Mucosa of descending colon (tissue), 3 donors: Measurements from ENCODE around the gene WFIKKN2. TPM values are rescaled to one million over a fixed set of nuclear protein-coding genes. Genes with fewer than 3 reads are reported as not detected.

Experiments
- ATAC-seq: fragments of 200-7000 bp; cut with Tn5 transposase; one replicate; pipeline ENCODE4 v1.9.1; 2020; ENCODE audit warnings: mild to moderate bottlenecking, moderate library complexity
- DNase-seq, 3 donors: peaks; one replicate each; pipeline ENCODE4 v3.0.0-alpha.2; 2020
- H3K36me3 ChIP-seq: fragments of 200-600 bp; one replicate; pipeline ENCODE4 v1.8.0; 2021; ENCODE audit warnings: low read depth, mild to moderate bottlenecking
- H3K4me1 ChIP-seq: fragments of 200-600 bp; one replicate; pipeline ENCODE4 v1.8.0; 2021; ENCODE audit warnings: low read depth, mild to moderate bottlenecking
- H3K4me3 ChIP-seq: fragments of 200-600 bp; one replicate; pipeline ENCODE4 v1.8.0; 2021; ENCODE audit warnings: mild to moderate bottlenecking
- H3K9me3 ChIP-seq: fragments of 200-600 bp; one replicate; pipeline ENCODE4 v1.8.0; 2021; ENCODE audit warnings: mild to moderate bottlenecking
- intact Hi-C, 2 donors: fragments of 100-400 bp; cut with DNase I in 1 of 2; cut with micrococcal nuclease in 1 of 2; formaldehyde crosslinking; loops; one replicate each; pipeline versions ENCODE4 v1.11.0 to v1.11.1; 2022; cut with DNase I, micrococcal nuclease
- total RNA-seq, 3 donors: library from RNA; stranded (reverse); fragmentation: NEBNext Ultra II Directional in 2 of 3; extraction: Animal tissue kit (Norgen Biotek cat#: 25700) in 2 of 3; gene quantifications; one replicate each; pipeline versions ENCODE4 v1.2.1 to v1.2.4, GENCODE V29; 2021 to 2023
- TF ChIP-seq, protein P1 (sequence below): fragments of 200-600 bp; IDR thresholded peaks from one replicate; pipeline ENCODE4 v1.8.0; 2022; ENCODE audit warnings: antibody characterized with exemption, mild to moderate bottlenecking
- donor health status: DM: no; HTN: no; CAD: no; lungs with moderate emphysema.
- donor health status: DM: no; HTN: no; CAD: no.
- donor health status: DM: no; HTN: yes; CAD: no.

The WFIKKN2 gene
- total RNA-seq, 3 donors from 2014 or later = 0.07 to 0.76 (median 0.17) TPM

DNA sequence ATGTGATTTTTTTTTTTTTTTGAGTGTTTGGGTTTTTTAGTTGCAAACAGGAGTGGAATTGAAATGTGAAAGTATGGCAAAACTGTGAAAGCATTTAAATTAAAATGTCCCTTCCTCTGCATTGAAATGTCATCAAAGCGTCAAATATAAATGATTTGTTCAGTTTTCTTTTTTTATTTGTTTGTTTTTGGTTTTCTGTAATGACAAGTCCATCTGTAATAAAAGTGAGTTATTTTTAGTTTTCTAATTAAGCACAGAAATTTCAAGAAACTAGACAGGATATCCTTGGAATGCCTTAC, 32.7 kb downstream of the WFIKKN2 start:
- ATAC-seq = no peak

GRCh38 chr17:50868602-50869001, 33.2 kb downstream of the WFIKKN2 start:
- Histone ChIP-seq H3K4me1 (peaks cover 17% of the 10 kb centered on the region), H3K9me3 (no peaks in the 10 kb centered on the region), H3K4me3 (no peak overlapping the region), H3K36me3 (no peaks in the 10 kb centered on the region)
- no peak for ATAC-seq
- intact Hi-C loops = loop anchor here (5.0 to 10.0 kb wide), 2 partner anchors 46 to 79 kb away; no protein-coding TSS in a partner anchor
- TF ChIP-seq, protein P1, sequence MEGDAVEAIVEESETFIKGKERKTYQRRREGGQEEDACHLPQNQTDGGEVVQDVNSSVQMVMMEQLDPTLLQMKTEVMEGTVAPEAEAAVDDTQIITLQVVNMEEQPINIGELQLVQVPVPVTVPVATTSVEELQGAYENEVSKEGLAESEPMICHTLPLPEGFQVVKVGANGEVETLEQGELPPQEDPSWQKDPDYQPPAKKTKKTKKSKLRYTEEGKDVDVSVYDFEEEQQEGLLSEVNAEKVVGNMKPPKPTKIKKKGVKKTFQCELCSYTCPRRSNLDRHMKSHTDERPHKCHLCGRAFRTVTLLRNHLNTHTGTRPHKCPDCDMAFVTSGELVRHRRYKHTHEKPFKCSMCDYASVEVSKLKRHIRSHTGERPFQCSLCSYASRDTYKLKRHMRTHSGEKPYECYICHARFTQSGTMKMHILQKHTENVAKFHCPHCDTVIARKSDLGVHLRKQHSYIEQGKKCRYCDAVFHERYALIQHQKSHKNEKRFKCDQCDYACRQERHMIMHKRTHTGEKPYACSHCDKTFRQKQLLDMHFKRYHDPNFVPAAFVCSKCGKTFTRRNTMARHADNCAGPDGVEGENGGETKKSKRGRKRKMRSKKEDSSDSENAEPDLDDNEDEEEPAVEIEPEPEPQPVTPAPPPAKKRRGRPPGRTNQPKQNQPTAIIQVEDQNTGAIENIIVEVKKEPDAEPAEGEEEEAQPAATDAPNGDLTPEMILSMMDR = no peak
- no peak for DNase-seq

More for the DNA sequence above, 32.7 kb downstream of the WFIKKN2 start:
- H3K9me3 ChIP-seq = no peaks in the 10 kb centered on the region
- DNase-seq = no peak
- H3K4me1 ChIP-seq = peaks cover 17% of the 10 kb centered on the region
- no peak overlapping the region for H3K4me3 ChIP-seq
- H3K36me3 ChIP-seq = no peaks in the 10 kb centered on the region
- TF ChIP-seq, protein P1 = no peak
- intact Hi-C loops = loop anchor here (5.0 to 10.0 kb wide), 2 partner anchors 47 to 79 kb away; no protein-coding TSS in a partner anchor

DNA sequence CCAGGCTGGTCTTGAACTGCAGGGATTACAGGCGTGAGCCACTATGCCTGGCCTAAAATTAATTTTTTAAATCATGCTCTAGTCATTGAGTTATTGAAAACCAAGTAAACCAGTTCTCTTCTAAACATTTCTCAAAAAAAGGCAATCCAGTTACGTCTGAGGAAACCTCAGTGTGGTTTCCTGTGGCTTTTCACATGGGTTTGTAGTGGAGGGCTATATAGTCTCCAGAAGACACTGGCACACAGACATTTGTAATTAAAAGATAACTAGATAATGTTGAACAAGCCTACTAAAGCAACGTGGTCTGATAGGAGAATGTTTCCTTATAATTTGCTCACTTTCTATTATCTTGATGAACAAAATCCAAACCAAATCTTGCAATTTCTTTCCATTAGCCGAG, 36.0 kb downstream of the WFIKKN2 start:
- peaks cover 6% of the 10 kb centered on the region for H3K4me1 ChIP-seq
- TF ChIP-seq, protein P1 = no peak
- no peak overlapping the region for H3K4me3 ChIP-seq
- intact Hi-C loops = no loop called here
- ATAC-seq (no peak), DNase-seq (no peak)
- no peaks in the 10 kb centered on the region for H3K36me3 ChIP-seq
- H3K9me3 ChIP-seq = no peaks in the 10 kb centered on the region

- ATAC-seq = no peak
- intact Hi-C loops = no loop called here
- TF ChIP-seq, protein P1 = no peak
Measured at GRCh38 chr17:50871898-50872297, 36.5 kb downstream of the WFIKKN2 start.

GRCh38 chr17:50872710-50873424, 37.5 kb downstream of the WFIKKN2 start:
- H3K9me3 ChIP-seq = no peaks in the 10 kb centered on the region
- H3K4me3 ChIP-seq = no peak overlapping the region
- intact Hi-C loops = no loop called here
- DNase-seq (no peak), ATAC-seq (no peak)
- TF ChIP-seq, protein P1 = no peak
- H3K4me1 ChIP-seq = peaks cover 6% of the 10 kb centered on the region
- H3K36me3 ChIP-seq = no peaks in the 10 kb centered on the region

More at GRCh38 chr17:50871898-50872297, 36.5 kb downstream of the WFIKKN2 start:
- DNase-seq = no peak
- Histone ChIP-seq H3K36me3 (no peaks in the 10 kb centered on the region), H3K4me1 (peaks cover 6% of the 10 kb centered on the region), H3K9me3 (no peaks in the 10 kb centered on the region), H3K4me3 (no peak overlapping the region)
